ENCODE results near the gene DPP7.

DNA sequence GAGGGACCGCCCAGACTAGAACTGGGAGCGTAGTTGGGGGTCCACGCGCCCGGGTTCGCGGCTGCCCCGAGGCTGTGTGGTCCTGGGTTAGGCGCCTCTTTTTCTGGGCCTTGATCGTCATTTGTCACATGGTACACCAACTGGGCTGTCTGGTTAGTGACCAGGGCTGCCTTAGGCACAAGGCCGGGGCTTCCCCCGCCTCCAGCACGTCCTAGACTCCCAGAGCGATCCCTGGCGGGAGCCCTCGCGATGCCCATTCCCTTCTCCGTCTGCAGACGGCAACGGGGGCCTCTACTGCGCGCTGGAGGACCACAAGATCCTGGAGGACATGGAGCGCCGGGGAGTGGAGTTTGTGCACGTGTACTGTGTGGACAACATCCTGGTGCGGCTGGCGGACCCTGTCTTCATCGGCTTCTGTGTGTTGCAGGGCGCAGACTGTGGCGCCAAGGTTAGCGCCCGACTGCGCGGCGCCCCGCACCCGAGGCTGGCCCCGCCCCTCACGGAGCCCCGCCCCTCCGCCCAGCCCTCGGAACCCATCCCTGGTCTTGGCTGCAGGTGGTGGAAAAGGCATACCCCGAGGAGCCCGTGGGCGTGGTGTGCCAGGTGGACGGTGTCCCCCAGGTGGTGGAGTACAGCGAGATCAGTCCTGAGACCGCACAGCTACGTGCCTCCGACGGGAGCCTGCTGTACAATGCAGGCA lies 35.7 kb downstream of the DPP7 start:
- no peak for TF ChIP-seq GTF2F1 (IDR thresholded peaks at IDR 0.05; ENCODE audit: borderline replicate concordance, low read depth, low read length)
- TF ChIP-seq EP300 (IDR thresholded peaks at IDR 0.05; ENCODE audit: borderline replicate concordance in 1 of 2, low read depth in 2 of 2, low read length in 2 of 2), result no peak
- TF ChIP-seq, protein P1, sequence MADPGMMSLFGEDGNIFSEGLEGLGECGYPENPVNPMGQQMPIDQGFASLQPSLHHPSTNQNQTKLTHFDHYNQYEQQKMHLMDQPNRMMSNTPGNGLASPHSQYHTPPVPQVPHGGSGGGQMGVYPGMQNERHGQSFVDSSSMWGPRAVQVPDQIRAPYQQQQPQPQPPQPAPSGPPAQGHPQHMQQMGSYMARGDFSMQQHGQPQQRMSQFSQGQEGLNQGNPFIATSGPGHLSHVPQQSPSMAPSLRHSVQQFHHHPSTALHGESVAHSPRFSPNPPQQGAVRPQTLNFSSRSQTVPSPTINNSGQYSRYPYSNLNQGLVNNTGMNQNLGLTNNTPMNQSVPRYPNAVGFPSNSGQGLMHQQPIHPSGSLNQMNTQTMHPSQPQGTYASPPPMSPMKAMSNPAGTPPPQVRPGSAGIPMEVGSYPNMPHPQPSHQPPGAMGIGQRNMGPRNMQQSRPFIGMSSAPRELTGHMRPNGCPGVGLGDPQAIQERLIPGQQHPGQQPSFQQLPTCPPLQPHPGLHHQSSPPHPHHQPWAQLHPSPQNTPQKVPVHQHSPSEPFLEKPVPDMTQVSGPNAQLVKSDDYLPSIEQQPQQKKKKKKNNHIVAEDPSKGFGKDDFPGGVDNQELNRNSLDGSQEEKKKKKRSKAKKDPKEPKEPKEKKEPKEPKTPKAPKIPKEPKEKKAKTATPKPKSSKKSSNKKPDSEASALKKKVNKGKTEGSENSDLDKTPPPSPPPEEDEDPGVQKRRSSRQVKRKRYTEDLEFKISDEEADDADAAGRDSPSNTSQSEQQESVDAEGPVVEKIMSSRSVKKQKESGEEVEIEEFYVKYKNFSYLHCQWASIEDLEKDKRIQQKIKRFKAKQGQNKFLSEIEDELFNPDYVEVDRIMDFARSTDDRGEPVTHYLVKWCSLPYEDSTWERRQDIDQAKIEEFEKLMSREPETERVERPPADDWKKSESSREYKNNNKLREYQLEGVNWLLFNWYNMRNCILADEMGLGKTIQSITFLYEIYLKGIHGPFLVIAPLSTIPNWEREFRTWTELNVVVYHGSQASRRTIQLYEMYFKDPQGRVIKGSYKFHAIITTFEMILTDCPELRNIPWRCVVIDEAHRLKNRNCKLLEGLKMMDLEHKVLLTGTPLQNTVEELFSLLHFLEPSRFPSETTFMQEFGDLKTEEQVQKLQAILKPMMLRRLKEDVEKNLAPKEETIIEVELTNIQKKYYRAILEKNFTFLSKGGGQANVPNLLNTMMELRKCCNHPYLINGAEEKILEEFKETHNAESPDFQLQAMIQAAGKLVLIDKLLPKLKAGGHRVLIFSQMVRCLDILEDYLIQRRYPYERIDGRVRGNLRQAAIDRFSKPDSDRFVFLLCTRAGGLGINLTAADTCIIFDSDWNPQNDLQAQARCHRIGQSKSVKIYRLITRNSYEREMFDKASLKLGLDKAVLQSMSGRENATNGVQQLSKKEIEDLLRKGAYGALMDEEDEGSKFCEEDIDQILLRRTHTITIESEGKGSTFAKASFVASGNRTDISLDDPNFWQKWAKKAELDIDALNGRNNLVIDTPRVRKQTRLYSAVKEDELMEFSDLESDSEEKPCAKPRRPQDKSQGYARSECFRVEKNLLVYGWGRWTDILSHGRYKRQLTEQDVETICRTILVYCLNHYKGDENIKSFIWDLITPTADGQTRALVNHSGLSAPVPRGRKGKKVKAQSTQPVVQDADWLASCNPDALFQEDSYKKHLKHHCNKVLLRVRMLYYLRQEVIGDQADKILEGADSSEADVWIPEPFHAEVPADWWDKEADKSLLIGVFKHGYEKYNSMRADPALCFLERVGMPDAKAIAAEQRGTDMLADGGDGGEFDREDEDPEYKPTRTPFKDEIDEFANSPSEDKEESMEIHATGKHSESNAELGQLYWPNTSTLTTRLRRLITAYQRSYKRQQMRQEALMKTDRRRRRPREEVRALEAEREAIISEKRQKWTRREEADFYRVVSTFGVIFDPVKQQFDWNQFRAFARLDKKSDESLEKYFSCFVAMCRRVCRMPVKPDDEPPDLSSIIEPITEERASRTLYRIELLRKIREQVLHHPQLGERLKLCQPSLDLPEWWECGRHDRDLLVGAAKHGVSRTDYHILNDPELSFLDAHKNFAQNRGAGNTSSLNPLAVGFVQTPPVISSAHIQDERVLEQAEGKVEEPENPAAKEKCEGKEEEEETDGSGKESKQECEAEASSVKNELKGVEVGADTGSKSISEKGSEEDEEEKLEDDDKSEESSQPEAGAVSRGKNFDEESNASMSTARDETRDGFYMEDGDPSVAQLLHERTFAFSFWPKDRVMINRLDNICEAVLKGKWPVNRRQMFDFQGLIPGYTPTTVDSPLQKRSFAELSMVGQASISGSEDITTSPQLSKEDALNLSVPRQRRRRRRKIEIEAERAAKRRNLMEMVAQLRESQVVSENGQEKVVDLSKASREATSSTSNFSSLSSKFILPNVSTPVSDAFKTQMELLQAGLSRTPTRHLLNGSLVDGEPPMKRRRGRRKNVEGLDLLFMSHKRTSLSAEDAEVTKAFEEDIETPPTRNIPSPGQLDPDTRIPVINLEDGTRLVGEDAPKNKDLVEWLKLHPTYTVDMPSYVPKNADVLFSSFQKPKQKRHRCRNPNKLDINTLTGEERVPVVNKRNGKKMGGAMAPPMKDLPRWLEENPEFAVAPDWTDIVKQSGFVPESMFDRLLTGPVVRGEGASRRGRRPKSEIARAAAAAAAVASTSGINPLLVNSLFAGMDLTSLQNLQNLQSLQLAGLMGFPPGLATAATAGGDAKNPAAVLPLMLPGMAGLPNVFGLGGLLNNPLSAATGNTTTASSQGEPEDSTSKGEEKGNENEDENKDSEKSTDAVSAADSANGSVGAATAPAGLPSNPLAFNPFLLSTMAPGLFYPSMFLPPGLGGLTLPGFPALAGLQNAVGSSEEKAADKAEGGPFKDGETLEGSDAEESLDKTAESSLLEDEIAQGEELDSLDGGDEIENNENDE (IDR thresholded peaks at IDR 0.05; ENCODE audit: insufficient replicate concordance, low read length), result no peak
- no peak for TF ChIP-seq JUND (IDR thresholded peaks at IDR 0.05; ENCODE audit: low read length)
- TF ChIP-seq POLR2AphosphoS5 (IDR thresholded peaks at IDR 0.05; ENCODE audit: low read depth, low read length), result no peak
- TF ChIP-seq, protein P2, sequence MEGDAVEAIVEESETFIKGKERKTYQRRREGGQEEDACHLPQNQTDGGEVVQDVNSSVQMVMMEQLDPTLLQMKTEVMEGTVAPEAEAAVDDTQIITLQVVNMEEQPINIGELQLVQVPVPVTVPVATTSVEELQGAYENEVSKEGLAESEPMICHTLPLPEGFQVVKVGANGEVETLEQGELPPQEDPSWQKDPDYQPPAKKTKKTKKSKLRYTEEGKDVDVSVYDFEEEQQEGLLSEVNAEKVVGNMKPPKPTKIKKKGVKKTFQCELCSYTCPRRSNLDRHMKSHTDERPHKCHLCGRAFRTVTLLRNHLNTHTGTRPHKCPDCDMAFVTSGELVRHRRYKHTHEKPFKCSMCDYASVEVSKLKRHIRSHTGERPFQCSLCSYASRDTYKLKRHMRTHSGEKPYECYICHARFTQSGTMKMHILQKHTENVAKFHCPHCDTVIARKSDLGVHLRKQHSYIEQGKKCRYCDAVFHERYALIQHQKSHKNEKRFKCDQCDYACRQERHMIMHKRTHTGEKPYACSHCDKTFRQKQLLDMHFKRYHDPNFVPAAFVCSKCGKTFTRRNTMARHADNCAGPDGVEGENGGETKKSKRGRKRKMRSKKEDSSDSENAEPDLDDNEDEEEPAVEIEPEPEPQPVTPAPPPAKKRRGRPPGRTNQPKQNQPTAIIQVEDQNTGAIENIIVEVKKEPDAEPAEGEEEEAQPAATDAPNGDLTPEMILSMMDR (IDR thresholded peaks at IDR 0.05; ENCODE audit: control extremely low read depth in 1 of 3, insufficient read depth in 1 of 3, low read depth in 1 of 3, low read length in 3 of 3), result no peak
- TF ChIP-seq JUN (IDR thresholded peaks at IDR 0.05; ENCODE audit: low read depth, low read length), result no peak
- no peak for TF ChIP-seq MAFK (IDR thresholded peaks at IDR 0.05; ENCODE audit: low read depth, low read length)
- TF ChIP-seq POLR2A (IDR thresholded peaks at IDR 0.05; ENCODE audit: control extremely low read depth in 1 of 2, low read depth in 2 of 2, low read length in 2 of 2), result no peak
- TF ChIP-seq CREB1 (IDR thresholded peaks at IDR 0.05), result no peak
- no peak for TF ChIP-seq TEAD4 (IDR thresholded peaks at IDR 0.05; ENCODE audit: low read depth, low read length)
